GM12872 (cell line): Measurements from ENCODE around the gene PIK3CG.

Experiments
- CTCF ChIP-seq: IDR thresholded peaks from 3 replicates; pipeline ENCODE4 v1.5.1; 2011; ENCODE audit warnings: low read depth, mild to moderate bottlenecking, low read length, moderate library complexity; ENCODE audit not compliant: insufficient read depth

PIK3CG gene

GRCh38 chr7:106895246-106895864 is 30.3 kb downstream of the PIK3CG start:
- no peak for TF ChIP-seq CTCF

GRCh38 chr7:106896231-106896630 is 31.1 kb downstream of the PIK3CG start:
- TF ChIP-seq CTCF, result no peak

- TF ChIP-seq CTCF, result no peak
Observed at GRCh38 chr7:106901828-106902441, 36.9 kb downstream of the PIK3CG start.

GRCh38 chr7:106905734-106906133 is 40.7 kb downstream of the PIK3CG start:
- TF ChIP-seq CTCF, result no peak

GRCh38 chr7:106911959-106912358 is 46.9 kb downstream of the PIK3CG start:
- no peak for TF ChIP-seq CTCF

GRCh38 chr7:106914018-106914607 is 49.0 kb downstream of the PIK3CG start:
- TF ChIP-seq CTCF, result no peak

GRCh38 chr7:106915407-106915806 is 50.3 kb downstream of the PIK3CG start:
- no peak for TF ChIP-seq CTCF
